ENCODE results near the gene DENR.
"Not testable (repeated sequence)": the region's sequence is repeated elsewhere in the genome, so short reads cannot be mapped to it uniquely, and the experiment has no call there.

DENR gene, protein sequence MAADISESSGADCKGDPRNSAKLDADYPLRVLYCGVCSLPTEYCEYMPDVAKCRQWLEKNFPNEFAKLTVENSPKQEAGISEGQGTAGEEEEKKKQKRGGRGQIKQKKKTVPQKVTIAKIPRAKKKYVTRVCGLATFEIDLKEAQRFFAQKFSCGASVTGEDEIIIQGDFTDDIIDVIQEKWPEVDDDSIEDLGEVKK
- long read RNA-seq, transcript DENR-203 (2 exons, 699 nt) = major isoform, 10 of 42 reads
- long read RNA-seq, partial matches to known transcripts = 4 of 42 reads
- long read RNA-seq, other reads (novel, unspliced or antisense) = 28 of 42 reads

DNA sequence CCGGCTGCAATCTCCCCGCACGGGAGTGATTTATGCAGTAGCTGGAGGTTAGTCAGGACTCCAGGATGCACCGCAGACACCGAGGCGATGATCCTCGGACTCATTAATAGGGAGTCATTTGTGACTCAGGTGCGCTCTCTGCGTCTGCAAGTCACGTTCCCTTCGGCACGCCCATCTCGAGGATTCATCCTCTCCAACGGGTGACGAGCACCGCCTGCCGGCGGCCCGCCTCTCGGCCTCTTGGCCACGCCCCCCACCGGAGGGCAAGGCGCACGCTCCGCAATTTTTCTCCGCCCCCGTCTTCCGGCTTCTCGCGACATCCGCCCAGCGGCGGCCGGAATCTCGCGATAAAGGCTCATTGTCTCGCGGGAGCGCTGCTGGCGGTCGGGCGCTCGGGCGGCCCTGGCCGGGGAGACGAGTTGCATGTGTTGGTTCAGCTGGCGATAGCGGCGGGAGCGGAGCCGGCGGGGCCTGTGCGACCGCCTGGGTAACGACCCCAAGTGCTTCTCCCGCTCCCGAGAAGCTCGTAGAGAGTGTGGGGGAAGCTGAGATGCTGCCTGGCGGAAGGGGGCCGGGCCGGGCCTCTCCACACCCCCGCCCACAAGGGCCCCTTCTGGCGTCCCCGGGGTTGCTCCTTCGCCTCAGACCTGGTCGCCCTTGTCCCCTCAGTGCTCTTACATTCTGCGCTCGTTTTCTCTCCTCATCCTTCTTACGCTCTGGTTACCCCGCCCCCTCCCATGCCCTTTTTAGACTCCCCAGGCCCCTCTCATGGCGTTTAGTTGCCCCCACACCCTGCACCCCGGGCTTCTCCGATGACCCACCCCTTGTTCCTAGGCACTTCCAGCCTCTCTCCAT is at the start of gene DENR:
TSS of gene DENR (plus strand) at position 361 of the 855 bp plus-strand sequence. CDS start 878 bp downstream, outside the sequence.
- TF ChIP-seq, protein P1, sequence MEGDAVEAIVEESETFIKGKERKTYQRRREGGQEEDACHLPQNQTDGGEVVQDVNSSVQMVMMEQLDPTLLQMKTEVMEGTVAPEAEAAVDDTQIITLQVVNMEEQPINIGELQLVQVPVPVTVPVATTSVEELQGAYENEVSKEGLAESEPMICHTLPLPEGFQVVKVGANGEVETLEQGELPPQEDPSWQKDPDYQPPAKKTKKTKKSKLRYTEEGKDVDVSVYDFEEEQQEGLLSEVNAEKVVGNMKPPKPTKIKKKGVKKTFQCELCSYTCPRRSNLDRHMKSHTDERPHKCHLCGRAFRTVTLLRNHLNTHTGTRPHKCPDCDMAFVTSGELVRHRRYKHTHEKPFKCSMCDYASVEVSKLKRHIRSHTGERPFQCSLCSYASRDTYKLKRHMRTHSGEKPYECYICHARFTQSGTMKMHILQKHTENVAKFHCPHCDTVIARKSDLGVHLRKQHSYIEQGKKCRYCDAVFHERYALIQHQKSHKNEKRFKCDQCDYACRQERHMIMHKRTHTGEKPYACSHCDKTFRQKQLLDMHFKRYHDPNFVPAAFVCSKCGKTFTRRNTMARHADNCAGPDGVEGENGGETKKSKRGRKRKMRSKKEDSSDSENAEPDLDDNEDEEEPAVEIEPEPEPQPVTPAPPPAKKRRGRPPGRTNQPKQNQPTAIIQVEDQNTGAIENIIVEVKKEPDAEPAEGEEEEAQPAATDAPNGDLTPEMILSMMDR (IDR thresholded peaks at IDR 0.05; ENCODE audit: insufficient read depth, low read length) = peak; percentile 90
- TF ChIP-seq, protein P2, sequence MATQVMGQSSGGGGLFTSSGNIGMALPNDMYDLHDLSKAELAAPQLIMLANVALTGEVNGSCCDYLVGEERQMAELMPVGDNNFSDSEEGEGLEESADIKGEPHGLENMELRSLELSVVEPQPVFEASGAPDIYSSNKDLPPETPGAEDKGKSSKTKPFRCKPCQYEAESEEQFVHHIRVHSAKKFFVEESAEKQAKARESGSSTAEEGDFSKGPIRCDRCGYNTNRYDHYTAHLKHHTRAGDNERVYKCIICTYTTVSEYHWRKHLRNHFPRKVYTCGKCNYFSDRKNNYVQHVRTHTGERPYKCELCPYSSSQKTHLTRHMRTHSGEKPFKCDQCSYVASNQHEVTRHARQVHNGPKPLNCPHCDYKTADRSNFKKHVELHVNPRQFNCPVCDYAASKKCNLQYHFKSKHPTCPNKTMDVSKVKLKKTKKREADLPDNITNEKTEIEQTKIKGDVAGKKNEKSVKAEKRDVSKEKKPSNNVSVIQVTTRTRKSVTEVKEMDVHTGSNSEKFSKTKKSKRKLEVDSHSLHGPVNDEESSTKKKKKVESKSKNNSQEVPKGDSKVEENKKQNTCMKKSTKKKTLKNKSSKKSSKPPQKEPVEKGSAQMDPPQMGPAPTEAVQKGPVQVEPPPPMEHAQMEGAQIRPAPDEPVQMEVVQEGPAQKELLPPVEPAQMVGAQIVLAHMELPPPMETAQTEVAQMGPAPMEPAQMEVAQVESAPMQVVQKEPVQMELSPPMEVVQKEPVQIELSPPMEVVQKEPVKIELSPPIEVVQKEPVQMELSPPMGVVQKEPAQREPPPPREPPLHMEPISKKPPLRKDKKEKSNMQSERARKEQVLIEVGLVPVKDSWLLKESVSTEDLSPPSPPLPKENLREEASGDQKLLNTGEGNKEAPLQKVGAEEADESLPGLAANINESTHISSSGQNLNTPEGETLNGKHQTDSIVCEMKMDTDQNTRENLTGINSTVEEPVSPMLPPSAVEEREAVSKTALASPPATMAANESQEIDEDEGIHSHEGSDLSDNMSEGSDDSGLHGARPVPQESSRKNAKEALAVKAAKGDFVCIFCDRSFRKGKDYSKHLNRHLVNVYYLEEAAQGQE (IDR thresholded peaks at IDR 0.05; ENCODE audit: insufficient replicate concordance, low read depth) = no peak
- TF ChIP-seq POLR2AphosphoS5 (IDR thresholded peaks at IDR 0.05; ENCODE audit: low read depth) (peak; percentile 91), GABPA (IDR thresholded peaks at IDR 0.05; ENCODE audit: low read depth) (no peak), SPI1 (IDR thresholded peaks at IDR 0.05; ENCODE audit: borderline replicate concordance, low read depth) (no peak)

DNA sequence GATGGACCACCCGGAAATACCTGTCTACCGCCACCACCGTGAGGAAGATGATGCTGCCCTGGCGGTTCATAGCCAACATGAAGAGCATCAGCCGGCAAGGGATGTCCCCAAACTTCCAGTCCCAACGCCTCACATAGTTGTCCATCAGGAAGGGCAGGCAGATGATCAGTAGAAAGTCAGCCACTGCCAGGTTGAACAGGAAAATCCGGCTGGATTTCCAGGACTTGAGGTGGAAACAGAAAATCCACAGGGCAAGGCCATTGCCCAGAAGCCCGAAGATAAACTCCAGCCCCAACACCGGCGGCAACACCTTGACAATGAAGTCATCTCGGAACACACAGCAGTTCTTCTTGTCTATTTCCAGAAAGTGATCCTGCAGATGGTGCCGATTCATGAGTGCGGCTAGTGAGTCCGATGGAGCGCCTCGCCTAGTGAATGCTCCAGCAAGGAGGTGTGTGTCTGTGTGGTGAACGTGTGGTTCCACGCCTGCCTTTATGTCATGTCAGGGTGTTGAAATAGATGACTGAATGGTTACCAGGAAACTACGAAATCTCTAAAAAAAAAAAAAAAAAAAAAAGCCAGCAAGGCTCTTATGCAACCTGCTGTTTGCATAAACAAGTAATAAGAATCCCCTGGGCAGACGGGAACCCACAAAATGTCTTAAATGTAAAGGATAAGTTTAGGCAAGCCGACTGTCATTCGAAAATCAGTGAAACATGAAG is 49.6 kb upstream of the DENR start, which contains the start of gene HCAR2:
TSS of gene HCAR2 (minus strand) at position 468 of the 722 bp plus-strand sequence. CDS start at position 394, 74 bp downstream.
- not testable (repeated sequence) for H3K27me3 ChIP-seq (ENCODE audit: insufficient read depth, poor library complexity, severe bottlenecking); H3K4me3 ChIP-seq (replicated peaks; ENCODE audit: insufficient read depth, low read length); H3K27ac ChIP-seq (replicated peaks)
- peak; percentile 71 to 79 for DNase-seq (ENCODE audit: low read depth in 1 of 2, low spot score in 1 of 2)

More for the DNA sequence above, at the start of gene DENR:
- H3K27ac ChIP-seq (replicated peaks) = peak within 1 kb of the TSS; percentile 83
- H3K4me3 ChIP-seq (replicated peaks; ENCODE audit: insufficient read depth, low read length) = peak within 1 kb of the TSS; percentile 69
- DNase-seq (ENCODE audit: low read depth in 1 of 2, low spot score in 1 of 2) = peak; percentile 94 to 98
- no peaks in the 10 kb centered on the region for H3K27me3 ChIP-seq (ENCODE audit: insufficient read depth, poor library complexity, severe bottlenecking)

DNA sequence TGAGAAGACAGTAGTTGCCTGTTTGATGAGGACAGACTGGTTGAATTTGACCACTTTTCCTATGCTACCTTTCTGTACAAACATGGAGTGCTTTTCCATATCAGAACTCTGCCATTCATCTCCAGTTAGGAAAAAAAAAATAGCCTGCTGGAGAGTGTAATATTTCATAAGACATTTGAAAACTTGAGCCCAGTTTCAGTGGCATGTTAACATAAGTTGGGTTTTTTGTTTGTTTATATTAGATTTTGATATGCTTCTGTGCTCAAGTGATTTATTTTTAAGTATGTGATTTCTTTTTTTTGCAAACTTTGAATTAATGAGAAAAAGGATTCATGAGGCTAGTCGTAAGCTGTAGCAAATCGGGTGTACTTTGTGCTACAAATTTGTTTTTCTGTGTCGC is 48.8 kb upstream of the DENR start:
- H3K27ac ChIP-seq (replicated peaks); H3K4me3 ChIP-seq (replicated peaks; ENCODE audit: insufficient read depth, low read length); H3K27me3 ChIP-seq (ENCODE audit: insufficient read depth, poor library complexity, severe bottlenecking); DNase-seq (ENCODE audit: low read depth in 1 of 2, low spot score in 1 of 2): not testable (repeated sequence)

DNA sequence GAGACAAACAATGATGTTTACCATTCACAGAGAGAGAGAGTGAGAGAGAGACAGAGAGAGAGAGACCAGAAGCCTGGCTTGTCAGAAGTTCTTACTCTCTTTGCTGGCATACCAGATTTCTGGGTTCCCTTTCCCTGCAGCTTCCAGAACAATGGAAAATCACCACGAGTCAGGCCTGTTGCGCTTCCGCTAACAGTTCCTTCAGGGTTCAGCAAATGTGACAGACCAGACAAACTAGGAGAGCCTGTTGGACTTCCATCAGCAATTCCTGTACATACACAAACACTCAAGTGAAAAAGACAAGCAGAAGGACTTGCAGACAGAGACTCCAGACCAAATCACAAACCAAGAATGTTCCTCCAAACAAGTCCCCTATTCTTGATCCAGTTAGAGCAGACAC is 43.3 kb upstream of the DENR start:
- H3K4me3 ChIP-seq (replicated peaks; ENCODE audit: insufficient read depth, low read length); DNase-seq (ENCODE audit: low read depth in 1 of 2, low spot score in 1 of 2); H3K27ac ChIP-seq (replicated peaks); H3K27me3 ChIP-seq (ENCODE audit: insufficient read depth, poor library complexity, severe bottlenecking): not testable (repeated sequence)

DNA sequence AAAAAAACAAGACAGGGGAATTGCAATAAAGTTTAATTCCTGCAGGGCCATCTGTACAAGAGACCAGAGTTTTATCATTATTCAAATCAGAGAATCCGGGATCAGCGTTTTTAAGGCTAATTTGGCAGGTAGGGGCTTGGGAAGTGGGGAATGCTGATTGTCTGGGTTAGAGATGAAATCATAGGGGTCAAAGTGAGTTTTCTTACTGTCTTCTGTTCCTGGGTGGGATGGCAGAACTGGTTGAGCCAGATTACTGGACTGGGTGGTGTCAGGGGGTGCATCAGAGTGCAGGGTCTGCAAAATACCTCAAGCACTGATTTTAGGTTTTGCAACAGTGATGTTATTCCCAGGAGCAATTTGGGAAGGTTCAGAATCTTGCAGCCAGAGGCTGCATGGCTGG is 42.3 kb upstream of the DENR start:
- H3K27ac ChIP-seq (replicated peaks); H3K4me3 ChIP-seq (replicated peaks; ENCODE audit: insufficient read depth, low read length); DNase-seq (ENCODE audit: low read depth in 1 of 2, low spot score in 1 of 2); H3K27me3 ChIP-seq (ENCODE audit: insufficient read depth, poor library complexity, severe bottlenecking): not testable (repeated sequence)

DNA sequence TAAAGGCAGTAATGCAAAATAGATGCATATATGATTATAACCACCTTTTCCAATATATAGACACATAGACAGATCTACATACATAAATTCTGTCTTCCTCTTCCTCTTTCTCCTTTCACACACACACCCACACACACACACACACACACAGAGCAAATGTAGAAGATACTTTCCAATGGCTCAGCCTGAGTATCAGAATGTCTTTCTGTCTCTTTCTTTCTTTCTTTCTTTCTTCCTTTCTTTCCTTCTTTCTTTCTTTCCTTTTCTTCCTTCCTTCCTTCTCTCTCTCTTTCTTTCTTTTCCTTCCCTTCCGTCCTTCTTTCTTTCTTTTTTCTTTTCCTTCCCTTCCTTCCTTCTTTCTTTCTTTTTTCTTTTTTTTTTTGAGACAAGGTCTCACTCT is 41.4 kb upstream of the DENR start:
- peak; percentile 20 to 74 for DNase-seq (ENCODE audit: low read depth in 1 of 2, low spot score in 1 of 2)
- TF ChIP-seq SPI1 (IDR thresholded peaks at IDR 0.05; ENCODE audit: borderline replicate concordance, low read depth) = peak; percentile 85
- H3K27ac ChIP-seq (replicated peaks) = not testable (repeated sequence)

DNA sequence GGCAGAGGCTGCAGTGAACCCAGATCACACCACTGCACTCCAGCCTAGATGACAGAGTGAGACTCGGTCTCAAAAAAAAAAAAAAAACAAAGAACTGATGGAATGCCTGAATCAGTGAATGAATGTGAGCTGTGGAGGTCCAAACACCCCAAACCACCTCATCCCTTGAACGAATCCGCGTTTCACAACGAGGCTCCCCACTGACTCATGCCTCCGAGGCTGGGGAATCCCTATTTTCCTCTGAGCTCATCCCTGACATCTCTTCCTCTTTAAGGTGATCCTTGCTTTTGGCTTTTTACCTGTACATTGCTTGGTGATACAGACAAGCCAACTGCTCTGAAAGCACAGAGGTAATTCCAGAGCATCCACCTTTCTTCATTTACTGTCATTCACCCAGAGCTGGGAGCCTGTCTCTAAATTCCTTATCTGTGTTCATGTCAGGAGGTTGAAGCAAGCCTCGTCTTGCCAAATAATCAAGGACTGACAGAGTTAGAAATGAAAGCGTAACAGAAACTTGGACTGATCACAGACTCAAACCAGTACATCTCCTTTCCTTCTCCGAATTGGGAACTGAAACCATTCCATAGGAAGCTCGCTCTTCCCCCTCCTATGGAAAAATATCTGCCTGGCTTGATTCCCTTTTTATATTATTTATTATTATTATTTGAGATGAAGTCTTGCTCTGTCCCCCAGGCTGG is 39.0 kb upstream of the DENR start:
- not testable (repeated sequence) for H3K4me3 ChIP-seq (replicated peaks; ENCODE audit: insufficient read depth, low read length); DNase-seq (ENCODE audit: low read depth in 1 of 2, low spot score in 1 of 2); H3K27ac ChIP-seq (replicated peaks); H3K27me3 ChIP-seq (ENCODE audit: insufficient read depth, poor library complexity, severe bottlenecking)

More for the DNA sequence above, 41.4 kb upstream of the DENR start:
- not testable (repeated sequence) for H3K27me3 ChIP-seq (ENCODE audit: insufficient read depth, poor library complexity, severe bottlenecking); H3K4me3 ChIP-seq (replicated peaks; ENCODE audit: insufficient read depth, low read length)

DNA sequence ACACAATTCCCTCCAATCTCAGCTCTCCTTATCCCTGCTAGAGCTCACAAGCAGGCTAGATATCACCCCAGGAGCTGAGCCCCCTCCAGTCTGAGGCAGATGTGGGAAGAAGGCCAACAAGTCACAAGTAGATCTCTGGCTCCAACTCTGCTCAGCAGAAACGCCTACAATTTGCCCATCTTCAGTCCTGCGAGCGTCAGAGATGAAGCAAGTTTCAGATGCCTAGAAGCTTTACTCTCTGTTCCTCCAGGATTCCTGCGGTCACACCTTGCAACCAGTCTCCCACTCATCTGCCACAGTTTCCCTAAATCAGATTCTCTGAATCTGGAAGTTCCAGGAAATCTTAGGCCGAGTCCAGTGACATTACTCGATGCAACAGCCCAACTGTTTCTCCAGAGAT is 37.4 kb upstream of the DENR start:
- DNase-seq (ENCODE audit: low read depth in 1 of 2, low spot score in 1 of 2); H3K27ac ChIP-seq (replicated peaks); H3K4me3 ChIP-seq (replicated peaks; ENCODE audit: insufficient read depth, low read length); H3K27me3 ChIP-seq (ENCODE audit: insufficient read depth, poor library complexity, severe bottlenecking): not testable (repeated sequence)

All from HL-60 (cell line).